HG02852 (cell line): Measurements from ENCODE around the gene CDC42EP1.
"Not testable (repeated sequence)": the region's sequence is repeated elsewhere in the genome, so short reads cannot be mapped to it uniquely, and the experiment has no call there.

Experiments
- ATAC-seq: cut with Tn5 transposase; IDR thresholded peaks from one replicate; pipeline ENCODE4 v1.9.1; 2021; ENCODE audit warnings: mild to moderate bottlenecking, moderate library complexity; ENCODE audit not compliant: unreplicated experiment

Gene CDC42EP1, protein sequence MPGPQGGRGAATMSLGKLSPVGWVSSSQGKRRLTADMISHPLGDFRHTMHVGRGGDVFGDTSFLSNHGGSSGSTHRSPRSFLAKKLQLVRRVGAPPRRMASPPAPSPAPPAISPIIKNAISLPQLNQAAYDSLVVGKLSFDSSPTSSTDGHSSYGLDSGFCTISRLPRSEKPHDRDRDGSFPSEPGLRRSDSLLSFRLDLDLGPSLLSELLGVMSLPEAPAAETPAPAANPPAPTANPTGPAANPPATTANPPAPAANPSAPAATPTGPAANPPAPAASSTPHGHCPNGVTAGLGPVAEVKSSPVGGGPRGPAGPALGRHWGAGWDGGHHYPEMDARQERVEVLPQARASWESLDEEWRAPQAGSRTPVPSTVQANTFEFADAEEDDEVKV

GRCh38 chr22:37559901-37560607 is at the start of gene CDC42EP1:
Gene CDC42EP1, plus strand, starts transcription at chr22:37560480. Its CDS starts 5,870 bp downstream, at chr22:37566350.
- no peak for ATAC-seq

- no peak for ATAC-seq
These were observed 48.7 kb upstream of the CDC42EP1 start for GRCh38 chr22:37511395-37512104.

- no peak for ATAC-seq
These were observed 45.7 kb upstream of the CDC42EP1 start for GRCh38 chr22:37514526-37515051.

- no peak for ATAC-seq
These were observed 44.4 kb upstream of the CDC42EP1 start for GRCh38 chr22:37515901-37516300.

DNA sequence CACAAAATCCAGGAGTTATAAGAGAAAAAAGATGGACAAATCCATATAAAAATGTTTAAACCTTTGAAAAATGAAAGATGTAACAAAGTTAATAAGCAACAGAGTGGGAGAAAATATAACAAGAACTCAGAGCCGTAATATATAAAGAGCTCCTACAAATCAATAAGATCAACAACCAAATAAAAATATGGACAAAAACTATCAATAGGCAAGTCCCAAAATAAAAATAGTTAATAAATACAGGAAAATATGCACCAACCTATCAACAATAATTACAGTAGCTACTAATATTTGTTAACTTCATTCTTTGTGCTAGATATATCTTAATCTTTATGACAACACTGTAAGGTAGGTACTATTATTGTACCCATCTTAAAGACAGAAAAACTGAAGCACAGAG is 43.8 kb upstream of the CDC42EP1 start:
- ATAC-seq, result no peak

- no peak for ATAC-seq
These were observed 42.3 kb upstream of the CDC42EP1 start for GRCh38 chr22:37517826-37518450.

DNA sequence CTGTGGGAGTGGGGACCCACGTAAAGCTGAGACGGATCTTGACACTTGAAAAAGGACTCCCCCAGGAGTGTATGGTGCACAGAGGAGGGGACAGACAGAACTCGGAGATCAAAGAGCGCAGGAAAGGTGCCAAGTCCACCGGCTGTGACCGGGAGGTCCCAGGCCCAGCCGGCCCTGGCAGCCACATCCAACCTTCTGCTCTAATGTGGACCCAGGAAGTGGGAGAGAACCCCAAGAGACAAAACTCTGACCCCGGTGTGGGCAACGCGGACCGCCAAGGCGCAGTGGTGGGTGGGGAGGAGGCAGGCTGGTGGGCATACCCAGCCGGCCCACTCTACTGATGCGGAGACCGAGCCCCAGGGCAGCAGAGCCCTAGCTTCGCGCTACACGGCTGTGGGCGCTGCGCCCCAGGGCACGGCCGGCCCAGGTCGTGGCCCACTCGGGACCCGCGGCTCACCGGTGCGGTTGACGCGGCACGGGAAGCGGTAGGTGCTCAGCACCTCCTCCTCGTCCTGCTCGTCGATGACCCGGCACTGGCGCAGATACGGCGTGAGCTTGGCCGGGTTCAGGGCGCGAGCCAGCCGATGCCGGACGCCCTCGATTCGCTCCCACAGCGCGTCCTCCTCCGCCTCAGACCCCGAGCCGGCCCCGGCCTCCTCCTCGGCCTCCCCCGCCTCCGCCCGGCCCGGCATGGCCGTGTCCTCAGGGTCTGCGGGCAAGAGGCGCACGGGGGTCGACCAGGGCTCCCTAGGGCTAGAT is 41.6 kb upstream of the CDC42EP1 start:
- no peak for ATAC-seq

- ATAC-seq, result no peak
These were observed 40.7 kb upstream of the CDC42EP1 start, which contains the start of gene CARD10 for GRCh38 chr22:37519268-37520195. Gene CARD10, minus strand, starts transcription at chr22:37519415. Its CDS starts 215 bp downstream, at chr22:37519200.

GRCh38 chr22:37520776-37521191 is 39.5 kb upstream of the CDC42EP1 start:
- no peak for ATAC-seq

- ATAC-seq, result no peak
These were observed 39.0 kb upstream of the CDC42EP1 start for GRCh38 chr22:37521236-37521739.

DNA sequence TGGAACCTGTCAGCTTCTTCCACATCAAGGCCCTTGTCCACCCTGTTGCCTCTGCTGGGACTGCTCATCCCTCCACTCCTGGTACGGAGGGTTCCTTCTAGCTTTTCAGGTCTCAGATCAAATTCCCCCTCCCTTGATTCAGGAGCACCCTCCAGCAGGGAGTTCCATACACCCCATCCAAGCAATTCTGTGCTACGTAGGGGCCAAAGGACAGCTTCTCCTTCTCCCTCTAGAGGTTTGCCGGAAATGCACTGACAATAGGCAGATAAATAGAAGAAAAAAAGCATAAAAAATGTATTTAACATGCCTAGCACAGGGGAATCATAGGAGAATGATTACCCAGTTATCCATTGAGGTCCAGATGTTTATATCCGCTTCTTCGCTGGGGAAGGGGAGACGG is 37.8 kb upstream of the CDC42EP1 start:
- ATAC-seq, result no peak

DNA sequence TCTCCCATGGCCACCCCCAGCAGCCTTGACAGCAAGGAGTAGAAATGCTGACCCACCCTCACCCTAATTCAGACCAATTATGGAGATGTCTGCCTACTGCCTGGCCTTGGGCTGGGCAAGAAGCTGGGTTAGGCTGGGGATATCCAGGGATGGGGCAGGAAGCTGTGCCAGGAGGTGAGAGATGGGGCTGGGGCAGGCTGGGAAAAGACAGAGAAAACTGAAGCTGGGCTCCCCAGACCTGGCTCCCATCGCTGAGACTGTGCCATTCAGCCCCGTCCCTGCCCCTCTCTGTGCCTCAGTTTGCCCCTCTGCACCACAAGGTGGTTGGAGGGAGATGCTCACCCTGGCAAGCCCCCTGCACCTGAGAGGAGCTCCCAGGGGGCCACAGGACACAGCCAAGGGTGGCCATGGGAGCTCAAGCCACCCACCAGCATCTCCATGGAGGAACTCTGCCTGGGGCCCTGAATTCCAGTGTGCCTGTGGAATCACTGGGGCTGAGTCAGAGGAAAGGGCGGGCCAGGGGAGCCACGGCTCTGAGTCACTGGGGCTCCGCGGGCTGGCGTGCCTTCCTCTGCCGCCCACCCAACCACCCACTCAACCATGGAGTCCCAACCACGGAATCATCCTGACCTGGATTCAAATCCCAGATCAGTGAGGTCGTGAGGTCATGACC is 35.1 kb upstream of the CDC42EP1 start:
- no peak for ATAC-seq

DNA sequence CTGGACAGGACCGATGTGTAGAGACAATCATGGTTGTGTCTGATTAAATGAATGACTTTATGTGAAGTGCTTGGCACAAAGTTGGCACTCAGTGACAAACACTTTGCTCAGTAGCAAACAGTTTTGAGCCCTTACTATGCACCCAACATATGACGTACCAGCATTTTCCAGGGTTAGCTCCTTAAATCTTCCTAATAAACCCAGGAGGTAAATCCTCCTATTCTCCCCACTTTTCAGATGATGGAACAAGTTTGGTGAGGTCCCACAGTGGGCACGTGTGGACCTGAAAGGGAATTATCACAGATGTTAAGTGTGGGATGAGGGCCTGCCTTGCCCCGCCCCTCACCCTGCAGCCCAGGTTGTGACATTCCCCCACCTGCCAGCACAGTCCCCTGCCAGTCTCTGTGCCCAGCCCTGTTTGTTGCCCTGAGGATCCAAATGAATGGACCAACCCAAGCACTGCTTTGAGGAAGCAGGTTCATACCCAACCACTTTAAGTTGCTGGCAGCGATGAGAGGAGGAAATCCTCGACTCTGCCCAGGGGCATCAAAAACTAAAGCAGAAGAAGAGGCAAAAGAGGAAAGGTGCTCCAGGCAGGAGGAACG is 34.4 kb upstream of the CDC42EP1 start:
- ATAC-seq, result no peak

- ATAC-seq, result no peak
These were observed 33.9 kb upstream of the CDC42EP1 start for GRCh38 chr22:37526376-37526775.

GRCh38 chr22:37527081-37527752 is 33.1 kb upstream of the CDC42EP1 start:
- ATAC-seq, result not testable (repeated sequence)

- ATAC-seq, result not testable (repeated sequence)
These were observed 32.3 kb upstream of the CDC42EP1 start for GRCh38 chr22:37527952-37528351.

DNA sequence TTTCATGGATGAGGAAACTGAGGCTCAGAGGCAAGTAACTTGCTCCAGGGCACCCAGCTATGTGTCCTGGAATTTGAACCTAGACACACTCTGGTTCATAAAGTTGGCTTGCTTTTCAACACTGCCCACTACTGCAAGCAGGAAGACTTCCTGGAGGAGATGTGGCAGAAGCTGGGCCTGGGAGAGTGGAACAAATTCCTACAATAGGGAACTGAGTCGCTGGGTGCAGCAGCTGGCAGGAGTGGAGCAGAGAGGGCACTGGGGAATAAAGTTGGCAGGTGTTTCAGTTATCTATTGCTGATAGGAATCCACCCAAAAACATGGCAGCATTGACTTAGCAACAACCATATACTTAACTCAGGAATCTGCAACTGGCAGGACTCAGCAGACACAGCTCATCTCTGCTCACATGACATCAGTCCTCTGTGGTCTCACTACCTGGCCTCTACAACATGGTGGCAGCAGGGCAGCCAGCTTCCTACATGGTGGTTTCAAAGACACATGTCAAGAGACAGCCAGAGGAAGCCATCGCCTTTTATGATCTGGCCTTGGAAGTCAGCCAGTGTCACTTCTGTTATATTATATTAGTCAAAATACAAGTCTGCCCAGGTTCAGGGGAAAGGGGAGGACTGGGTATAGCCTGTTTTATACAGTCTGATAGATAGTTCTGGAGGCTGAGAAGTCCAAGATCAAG is 30.5 kb upstream of the CDC42EP1 start:
- ATAC-seq, result no peak
